MV-4-11 (cell line): ENCODE data around the gene RAB6B.

ENCODE experiments used
- DNase-seq: peaks from one replicate; lab custom pipeline; 2025; lab: John Stamatoyannopoulos, UW

Gene RAB6B

DNA sequence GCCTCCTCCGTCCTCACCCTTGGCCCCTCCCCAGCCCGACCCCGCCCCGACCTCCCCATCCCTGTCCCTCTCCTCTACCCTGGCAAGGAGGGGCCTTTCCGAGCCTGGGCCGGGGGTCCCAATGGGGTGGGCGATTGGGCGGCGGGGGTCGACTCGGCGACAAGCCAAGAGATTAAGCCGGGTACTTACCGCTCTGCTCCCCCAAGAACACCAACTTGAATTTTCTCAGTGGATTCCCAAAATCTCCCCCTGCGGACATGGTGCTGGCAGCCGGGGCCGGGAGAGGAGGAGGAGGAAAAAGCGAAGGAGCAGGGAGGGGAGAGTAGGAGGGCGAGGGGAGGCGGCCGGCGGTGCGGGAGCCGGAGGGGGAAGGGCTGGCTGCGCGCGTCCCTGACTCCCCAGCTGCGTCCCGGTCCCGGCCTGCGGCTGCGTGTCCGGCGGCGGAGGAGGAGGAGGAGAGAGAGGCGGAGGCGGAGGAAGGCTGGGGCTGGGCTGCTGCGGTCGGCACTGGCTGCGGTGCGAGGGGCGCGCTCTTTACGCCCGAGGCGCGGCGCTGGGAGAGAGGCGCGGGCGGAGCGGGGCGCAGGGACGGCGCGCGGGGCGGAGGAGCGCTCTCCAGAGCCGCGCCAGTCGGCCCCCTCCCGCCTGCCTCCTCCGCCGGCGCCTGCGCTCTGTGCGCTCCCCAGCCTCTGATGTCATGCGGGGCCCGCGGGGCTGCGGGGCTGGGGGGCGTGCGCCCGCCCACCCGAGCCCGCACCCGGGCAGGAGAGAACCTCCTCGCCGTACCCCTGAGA lies at the start of gene RAB6B:
TSS of gene RAB6B (minus strand) at position 675 of the 794 bp plus-strand sequence. CDS start at position 259, 416 bp downstream.
- DNase-seq = no peak

GRCh38 chr3:133944641-133945380 lies 49.1 kb upstream of the RAB6B start:
- peak; percentile 22 for DNase-seq

DNA sequence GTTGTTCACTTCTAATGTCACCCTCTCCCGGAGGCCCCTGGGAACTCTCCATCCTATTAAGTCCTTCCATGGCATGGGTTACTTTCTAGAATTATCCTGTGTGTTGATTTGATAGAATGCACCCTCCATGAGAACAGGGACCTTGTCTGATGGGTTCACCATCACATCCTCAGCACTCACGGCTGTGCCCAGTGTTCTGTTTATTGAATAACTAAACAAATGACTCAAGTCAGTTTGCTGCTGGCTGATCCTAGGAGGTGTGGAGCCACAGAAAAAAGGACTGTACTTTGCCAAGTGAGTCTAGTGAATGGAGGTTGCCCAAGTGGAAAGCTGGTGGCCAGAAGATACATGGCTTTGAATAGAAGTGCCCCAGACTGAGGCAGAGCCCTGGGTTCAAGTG lies 48.5 kb upstream of the RAB6B start:
- DNase-seq = no peak

- DNase-seq = peak; percentile 76
These were observed 48.0 kb upstream of the RAB6B start for GRCh38 chr3:133943639-133944141.

DNA sequence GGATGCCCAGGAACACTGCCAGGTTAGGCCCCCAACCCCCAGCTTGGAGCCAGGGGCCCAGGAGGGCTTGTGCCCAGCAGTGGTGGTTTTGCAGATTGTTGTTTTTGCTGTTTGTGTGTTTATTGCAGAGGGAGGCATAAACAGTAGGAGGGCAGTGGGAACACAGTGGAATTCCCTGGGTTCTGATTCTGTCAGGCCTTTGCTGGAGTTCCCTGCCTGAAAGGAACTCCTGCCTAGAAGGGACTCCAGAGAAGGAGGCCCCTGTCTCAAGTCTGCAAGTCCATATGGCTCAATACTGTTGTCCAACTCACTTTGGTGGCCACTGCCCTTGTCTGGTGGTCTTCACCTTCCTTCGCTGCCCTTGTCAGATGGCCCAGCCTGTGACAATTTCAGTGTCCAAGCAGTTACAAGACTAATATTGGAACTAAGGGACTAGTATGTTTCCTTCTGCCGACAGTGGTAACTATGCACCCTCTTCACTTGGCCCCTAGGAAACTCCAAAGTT lies 47.4 kb upstream of the RAB6B start:
- DNase-seq = no peak

GRCh38 chr3:133941415-133941821 lies 45.7 kb upstream of the RAB6B start:
- no peak for DNase-seq

GRCh38 chr3:133940536-133940935 lies 44.9 kb upstream of the RAB6B start:
- DNase-seq = no peak

GRCh38 chr3:133939463-133939835 lies 43.8 kb upstream of the RAB6B start:
- no peak for DNase-seq

DNA sequence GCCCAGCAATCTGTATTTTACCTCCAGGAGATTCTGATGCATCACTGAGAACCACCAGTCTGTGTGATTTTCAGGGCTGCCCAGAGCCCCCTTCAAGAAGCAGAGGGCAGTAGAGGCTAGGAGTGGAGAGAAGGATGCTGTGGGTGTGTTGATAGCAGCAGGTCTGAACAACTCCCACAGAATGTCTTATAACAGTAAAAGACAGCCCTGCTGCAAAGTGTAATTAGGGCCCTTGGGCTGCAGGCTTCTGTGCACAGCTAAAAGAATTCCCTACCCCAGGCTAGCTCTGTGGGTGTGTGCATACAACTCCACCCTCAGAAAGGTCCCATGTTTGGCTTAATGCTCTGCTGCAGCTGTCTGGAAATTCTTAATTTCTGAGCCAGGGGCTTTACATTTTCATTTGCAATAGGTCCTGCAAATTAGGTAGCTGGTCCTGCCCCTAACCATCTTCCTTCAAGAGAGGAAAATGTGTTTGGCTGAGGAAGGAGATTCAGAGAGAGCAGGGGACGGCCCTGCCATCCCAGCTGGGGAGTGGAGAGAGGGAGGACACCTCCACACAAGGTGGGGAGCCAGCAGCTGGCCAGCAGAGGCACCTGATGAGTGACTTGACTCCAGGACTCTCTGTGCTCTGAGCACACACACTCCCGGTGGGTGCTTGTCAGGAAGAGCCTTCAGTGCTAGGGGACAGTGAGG lies 43.2 kb upstream of the RAB6B start:
- no peak for DNase-seq

GRCh38 chr3:133937756-133938601 lies 42.3 kb upstream of the RAB6B start:
- no peak for DNase-seq

GRCh38 chr3:133937061-133937686 lies 41.5 kb upstream of the RAB6B start:
- DNase-seq = no peak

DNA sequence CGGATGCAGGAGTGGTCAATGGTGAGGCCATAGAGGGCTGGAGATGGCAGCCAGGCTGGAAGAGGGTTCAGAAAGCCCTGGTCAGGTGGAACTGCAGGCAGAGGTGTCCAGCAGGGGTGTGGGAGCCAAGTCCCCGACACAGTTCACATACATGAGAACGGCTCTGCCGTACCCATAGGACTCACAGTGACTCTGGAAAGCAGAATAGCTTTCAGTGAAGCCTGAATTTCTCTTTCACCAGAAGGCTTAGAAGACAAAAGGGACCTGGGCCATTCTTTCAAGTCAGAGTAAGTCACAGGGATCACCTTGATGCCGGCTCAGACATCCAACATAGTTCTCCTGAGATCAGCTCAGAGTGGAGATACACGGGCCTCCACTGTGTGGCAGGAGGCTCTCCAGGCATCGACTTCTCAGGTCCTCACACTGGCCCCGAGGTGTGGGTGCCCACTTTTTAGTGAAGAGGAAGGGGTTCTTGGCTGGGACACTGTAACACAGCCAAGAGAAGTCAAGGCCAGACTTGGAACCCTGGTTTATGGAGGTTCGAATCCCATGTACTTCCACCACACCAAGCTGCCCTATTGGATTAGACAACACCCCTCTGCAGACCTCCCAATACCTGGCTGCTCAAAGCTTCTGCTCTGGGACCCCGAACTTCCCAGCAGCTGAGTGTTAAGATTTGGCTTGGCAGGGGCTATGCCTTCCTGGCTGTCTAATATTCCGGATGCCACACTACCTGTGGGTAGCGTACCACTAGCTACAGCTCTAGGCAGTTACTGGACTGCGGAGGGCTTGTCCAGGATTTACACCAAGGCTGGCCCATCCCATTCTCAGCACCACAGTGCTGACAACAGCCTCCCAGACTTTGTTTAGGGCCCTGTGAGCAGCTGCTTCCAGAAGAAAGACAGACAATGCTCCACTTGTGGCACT lies 40.4 kb upstream of the RAB6B start:
- DNase-seq = no peak

DNA sequence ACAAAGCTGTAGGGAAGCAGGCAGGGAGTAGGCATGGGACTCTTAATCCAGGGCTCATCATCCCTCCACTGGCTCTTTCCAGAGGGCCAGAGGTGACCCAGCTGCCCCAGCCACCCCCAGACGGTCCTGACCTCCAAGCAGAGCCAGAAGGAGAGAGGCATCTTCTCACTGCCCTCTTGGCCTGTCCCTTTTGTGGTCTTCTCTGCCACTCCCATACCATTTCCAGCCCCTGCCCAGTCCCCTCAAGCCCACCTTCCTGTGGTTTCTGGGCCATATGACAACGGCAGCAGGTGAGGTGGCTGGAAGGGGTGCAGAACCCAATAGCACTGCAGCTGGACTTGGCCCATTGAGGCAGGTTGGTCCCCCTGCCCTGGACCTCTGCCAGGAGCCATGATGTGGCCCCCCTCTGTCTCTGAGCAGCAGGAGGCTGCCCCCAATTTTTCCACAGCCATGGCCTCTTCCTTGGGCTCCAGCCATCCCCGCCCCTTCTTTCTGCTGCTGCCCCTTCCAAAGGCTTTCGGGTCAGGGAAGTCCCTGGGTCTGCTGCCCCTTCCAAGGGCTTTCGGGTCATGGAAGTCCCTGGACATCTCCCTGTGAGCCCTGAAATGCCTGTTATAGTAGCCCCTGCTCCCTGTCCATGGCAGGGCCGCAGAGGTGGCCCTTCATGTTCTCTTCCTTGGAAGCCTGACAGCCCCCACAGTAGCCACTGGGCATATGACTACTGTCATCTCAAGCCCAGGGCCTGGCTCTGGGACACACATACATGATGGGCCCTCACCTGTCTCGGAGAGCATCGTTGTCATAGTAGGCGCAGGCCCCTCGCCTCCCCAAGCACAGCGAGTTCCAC lies 39.5 kb upstream of the RAB6B start:
- DNase-seq = no peak

DNA sequence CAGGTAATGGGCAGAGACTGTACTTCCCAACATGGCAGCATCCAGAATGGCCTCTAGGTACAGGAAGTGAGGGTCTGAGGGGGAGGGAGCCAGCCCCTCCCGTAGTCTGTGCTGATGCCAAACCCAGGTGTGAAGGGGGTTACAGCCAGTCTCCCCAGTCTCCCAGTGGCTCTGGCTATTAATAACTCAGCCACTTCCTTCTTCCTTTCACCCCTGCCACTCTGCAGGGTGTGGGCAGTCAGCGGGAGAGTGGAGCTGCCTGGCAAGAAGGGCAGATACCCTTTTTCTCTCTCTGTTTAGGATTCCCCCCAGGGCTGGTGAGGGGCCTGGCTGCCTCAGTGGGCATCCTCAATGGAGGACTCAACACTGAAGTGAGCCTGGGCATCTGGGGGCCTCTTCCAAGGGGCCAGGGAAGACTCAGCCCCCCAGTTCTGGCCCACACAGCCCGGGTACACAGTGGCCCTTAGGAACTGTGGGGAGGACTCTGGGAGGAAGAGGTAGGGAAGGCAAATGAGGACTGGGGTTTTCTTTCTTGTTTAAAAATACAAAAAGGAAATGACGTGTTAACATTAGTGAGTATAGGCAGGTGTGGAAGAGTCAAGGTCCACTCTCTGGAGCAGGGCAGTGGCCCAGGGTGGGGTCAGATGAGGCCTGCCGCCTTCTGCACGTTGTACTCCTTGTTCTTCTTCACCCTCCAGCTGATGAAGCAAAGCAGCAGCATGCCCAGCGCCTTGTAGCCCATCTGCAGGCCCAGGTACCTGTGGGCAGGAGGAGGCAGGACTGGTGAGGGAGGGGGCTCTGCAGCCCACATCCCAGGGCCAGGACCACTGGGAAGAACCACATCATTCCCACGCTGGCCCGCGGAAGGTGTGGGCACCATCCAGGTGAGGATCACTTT lies 38.6 kb upstream of the RAB6B start:
- DNase-seq = no peak

DNA sequence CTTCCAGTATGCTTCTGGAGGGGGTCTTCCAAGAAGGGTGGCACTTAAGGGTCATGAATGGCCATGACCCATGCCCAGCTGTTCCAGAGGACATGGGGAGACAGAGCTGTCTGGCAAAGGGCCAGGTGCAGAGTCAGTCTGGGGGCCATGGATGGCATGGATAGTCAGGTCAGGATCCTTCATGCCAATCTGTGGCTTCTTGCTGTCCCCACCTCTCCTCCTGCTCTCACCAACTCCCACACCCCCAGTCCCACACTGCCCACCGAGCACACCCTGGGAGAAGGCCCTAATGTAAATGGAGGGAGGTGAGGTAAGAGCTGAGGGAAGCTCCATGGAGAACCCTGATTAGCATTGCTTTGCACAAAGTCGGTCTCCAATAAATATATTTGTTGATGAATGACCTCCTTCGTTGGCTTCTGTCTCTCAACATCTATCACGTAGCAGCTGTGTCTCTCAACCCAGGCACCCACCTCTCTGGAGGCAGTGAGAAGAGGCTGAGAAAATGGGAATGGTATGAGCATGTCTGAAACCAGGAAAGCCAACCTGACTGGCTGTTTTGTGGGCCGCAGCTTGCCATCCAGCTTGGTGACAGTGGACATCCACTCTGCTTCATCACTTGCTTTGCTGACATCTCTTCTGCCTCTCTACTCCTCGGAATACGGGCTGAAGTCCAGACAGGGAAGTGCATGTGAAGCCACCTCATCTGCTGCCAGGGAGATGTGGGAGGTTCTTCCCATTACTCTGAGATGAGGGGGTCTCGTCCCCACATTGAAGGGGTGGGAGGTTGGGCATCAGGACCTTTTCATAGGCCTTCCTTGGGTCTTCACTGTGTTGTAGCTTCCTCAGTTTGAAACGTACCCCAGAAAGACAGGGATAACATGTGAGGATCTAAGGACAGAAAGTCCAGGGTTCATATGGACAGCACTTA lies 37.7 kb upstream of the RAB6B start:
- DNase-seq = no peak

GRCh38 chr3:133932009-133932408 lies 36.3 kb upstream of the RAB6B start:
- no peak for DNase-seq

DNA sequence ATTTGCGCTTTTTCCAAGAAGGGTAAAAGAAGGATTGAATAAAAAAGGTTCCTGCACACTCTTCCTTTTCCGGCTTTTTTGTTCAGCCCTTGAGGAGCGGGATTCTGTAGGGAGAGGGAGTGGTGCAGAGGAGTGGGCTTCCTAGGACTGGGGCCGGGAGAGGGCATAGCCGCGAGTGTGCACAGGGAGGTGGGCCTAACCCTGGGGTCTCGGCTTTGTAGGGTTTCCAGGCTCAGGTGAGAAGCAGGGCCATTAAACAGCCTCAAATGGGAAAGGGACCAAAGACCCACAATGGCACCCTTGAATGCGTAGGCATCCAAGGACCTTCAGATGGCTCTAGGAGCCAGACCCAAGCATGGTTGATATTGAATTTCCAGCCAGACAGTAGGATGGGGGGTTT lies 35.4 kb upstream of the RAB6B start:
- DNase-seq = no peak
